Thyroid gland (tissue), 4 donors: ENCODE data around the gene MMD. TPM values are rescaled to one million over a fixed set of nuclear protein-coding genes. Genes with fewer than 3 reads are reported as not detected.

Source experiments
- DNase-seq, 2 donors: peaks; one replicate each; pipeline ENCODE4 v3.0.0-alpha.2; 2019
- H3K27ac ChIP-seq, 3 donors: fragments of 200-600 bp; sonication (generic); 1 replicate in 2 of 3; 2 replicates in 1 of 3; pipeline ENCODE4 v1.5.1; 2016 to 2019; ENCODE audit warnings: mild to moderate bottlenecking in 1 of 3, moderate library complexity in 1 of 3
- H3K27me3 ChIP-seq: fragments of 200-600 bp; sonication (generic); one replicate; pipeline ENCODE4 v1.5.1; 2019
- H3K36me3 ChIP-seq, 2 donors: fragments of 200-600 bp; sonication (generic); one replicate each; pipeline ENCODE4 v1.5.1; 2016 to 2019
- H3K4me1 ChIP-seq, 2 donors: fragments of 200-600 bp; sonication (generic); one replicate each; pipeline ENCODE4 v1.5.1; 2017 to 2019
- H3K4me3 ChIP-seq, 3 donors: fragments of 200-600 bp; sonication (generic); replicated peaks in 1 of 3; 1 replicate in 2 of 3; 2 replicates in 1 of 3; pipeline ENCODE4 v1.5.1; 2016; ENCODE audit warnings: mild to moderate bottlenecking in 1 of 3
- H3K9me3 ChIP-seq: fragments of 200-600 bp; sonication (generic); one replicate; pipeline ENCODE4 v1.5.1; 2017
- CTCF ChIP-seq, 6 experiments: fragments of 200-600 bp in 3 of 6; fragments of 450-650 bp in 3 of 6; sonication (generic) in 3 of 6; IDR thresholded peaks; one replicate each; pipeline ENCODE4 v1.5.1; 2016 to 2019; ENCODE audit warnings: antibody characterized with exemption in 6 of 6, mild to moderate bottlenecking in 2 of 6, inconsistent platforms in 1 of 6, moderate library complexity in 1 of 6
- POLR2A ChIP-seq, 2 donors: fragments of 450-650 bp; IDR thresholded peaks; one replicate each; pipeline ENCODE4 v1.6.1; 2017; ENCODE audit warnings: antibody characterized with exemption in 2 of 2, mild to moderate bottlenecking in 2 of 2, moderate library complexity in 1 of 2
- WGBS, 2 donors: methylation state at CpG; one replicate each; pipeline ENCODE4 v1.1.5; 2017; 5-methylcytosine and 5-hydroxymethylcytosine counted together
- intact Hi-C: fragments of 100-400 bp; cut with DNase I; formaldehyde crosslinking; loops from one replicate; pipeline ENCODE4 v1.15.1; 2023
- total RNA-seq, 4 donors: library from RNA; depleted of rRNA; stranded (reverse); fragments of >200 nt; gene quantifications; one replicate each; pipeline ENCODE4 v1.2.3, GENCODE V29; 2016

The MMD gene
- total RNA-seq, 4 donors from 2014 or later: 8.9 to 21.9 (median 15.3) TPM

GRCh38 chr17:55342800-55343585 is 78.6 kb downstream of the MMD start:
- H3K9me3 ChIP-seq: no peaks in the 10 kb centered on the region
- TF ChIP-seq CTCF (IDR thresholded peaks at IDR 0.05): no peak
- TF ChIP-seq POLR2A (IDR thresholded peaks at IDR 0.05): no peak
- WGBS, 2 donors: 84 to 85% methylated on average over 6 of the region's 6 CpGs
- no peaks in the 10 kb centered on the region for H3K4me1 ChIP-seq
- no peaks in the 10 kb centered on the region for H3K36me3 ChIP-seq
- DNase-seq: no peak
- intact Hi-C loops: loop anchor here (5.0 kb wide), 1 partner anchor 41 kb away; no protein-coding TSS in a partner anchor
- H3K27ac ChIP-seq: no peak overlapping the region
- H3K27me3 ChIP-seq: no peaks in the 10 kb centered on the region
- H3K4me3 ChIP-seq: no peak overlapping the region

Other genes starting within 250 kb of the MMD start
- 10 to 100 TPM; 39.4 to 54.1 (median 51.7) TPM for gene HLF, start 156.9 kb downstream of the MMD start, total RNA-seq
- gene SMIM36, start 89.6 kb upstream of the MMD start, total RNA-seq: not detected